GM04503 (cell line): ENCODE results near the gene SFTA2.
A peak's percentile ranks its signal among the peaks of the same experiment; 100 is the strongest.
"Not testable (repeated sequence)": the region's sequence is repeated elsewhere in the genome, so short reads cannot be mapped to it uniquely, and the experiment has no call there.

Source experiments
- DNase-seq: peaks from one replicate; pipeline ENCODE4 v3.0.0-alpha.2; 2012; ENCODE audit warnings: low read depth

The SFTA2 gene

GRCh38 chr6:30912746-30913520, 19.0 kb downstream of the SFTA2 start:
- no peak for DNase-seq

GRCh38 chr6:30910473-30910872, 21.5 kb downstream of the SFTA2 start:
- DNase-seq: not testable (repeated sequence)

- no peak for DNase-seq
Measured at GRCh38 chr6:30908700-30909099, 23.3 kb downstream of the SFTA2 start.

- DNase-seq: peak; percentile 98
Measured at GRCh38 chr6:30907758-30908591, 24.0 kb downstream of the SFTA2 start, which contains the start of gene GTF2H4. Gene GTF2H4 (plus strand): TSS chr6:30908207.

GRCh38 chr6:30907290-30907757, 24.6 kb downstream of the SFTA2 start:
- DNase-seq: not testable (repeated sequence)

- DNase-seq: no peak
Measured at GRCh38 chr6:30903236-30903635, 28.7 kb downstream of the SFTA2 start.

GRCh38 chr6:30902709-30903108, 29.3 kb downstream of the SFTA2 start:
- no peak for DNase-seq

GRCh38 chr6:30902196-30902595, 29.8 kb downstream of the SFTA2 start:
- not testable (repeated sequence) for DNase-seq

GRCh38 chr6:30901436-30901835, 30.5 kb downstream of the SFTA2 start:
- DNase-seq: no peak

GRCh38 chr6:30900863-30901417, 31.0 kb downstream of the SFTA2 start:
- DNase-seq: no peak

GRCh38 chr6:30898750-30899360, 33.1 kb downstream of the SFTA2 start:
- no peak for DNase-seq

- no peak for DNase-seq
Measured at GRCh38 chr6:30897882-30898281, 34.1 kb downstream of the SFTA2 start.

- DNase-seq: no peak
Measured at GRCh38 chr6:30896541-30896940, 35.4 kb downstream of the SFTA2 start.

- no peak for DNase-seq
Measured at GRCh38 chr6:30895343-30895742, 36.6 kb downstream of the SFTA2 start.

GRCh38 chr6:30894935-30895334, 37.0 kb downstream of the SFTA2 start:
- DNase-seq: no peak

- DNase-seq: no peak
Measured at GRCh38 chr6:30894381-30894780, 37.6 kb downstream of the SFTA2 start.

GRCh38 chr6:30893666-30894065, 38.3 kb downstream of the SFTA2 start:
- no peak for DNase-seq

GRCh38 chr6:30893001-30893591, 38.9 kb downstream of the SFTA2 start:
- no peak for DNase-seq

- DNase-seq: no peak
Measured at GRCh38 chr6:30891816-30892538, 40.0 kb downstream of the SFTA2 start.

GRCh38 chr6:30891450-30891723, 40.6 kb downstream of the SFTA2 start:
- no peak for DNase-seq

- DNase-seq: no peak
Measured at GRCh38 chr6:30890646-30891449, 41.1 kb downstream of the SFTA2 start.
